ENCODE results near the gene TTC33. TPM values are rescaled to one million over a fixed set of nuclear protein-coding genes. Genes with fewer than 3 reads are reported as not detected.

The TTC33 gene
- total RNA-seq, result 7.0 TPM

GRCh38 chr5:40755407-40756365, at the start of gene TTC33:
Gene TTC33, minus strand, starts transcription at chr5:40755961. Its CDS starts 8,943 bp downstream, at chr5:40747018.
- H3K9me3 ChIP-seq, result no peaks in the 10 kb centered on the region
- peaks cover 0 to 8% of the 10 kb centered on the region in 2 donors for H3K4me1 ChIP-seq
- no peaks in the 10 kb centered on the region for H3K36me3 ChIP-seq
- peak within 1 kb of the TSS; percentile 91 to 92 for H3K27ac ChIP-seq
- peak; percentile 89 to 98 for DNase-seq (ENCODE audit: low spot score in 2 of 2)
- peak within 1 kb of the TSS; percentile 83 to 95 for H3K4me3 ChIP-seq
- TF ChIP-seq CTCF (IDR thresholded peaks at IDR 0.05), result peak; percentile 46 to 79 (median 76)
- intact Hi-C loops (cut with DNase I), result loop anchor here (1.0 to 10.0 kb wide), 6 partner anchors 43 to 1361 kb away; partner anchors contain the start of genes PRKAA1 and RPL37
- no peaks in the 10 kb centered on the region for H3K27me3 ChIP-seq

GRCh38 chr5:40801771-40802562, 46.2 kb upstream of the TTC33 start:
- no peak for DNase-seq (ENCODE audit: low spot score in 2 of 2)
- Histone ChIP-seq H3K27ac (no peak overlapping the region), H3K36me3 (no peaks in the 10 kb centered on the region), H3K4me3 (no peak overlapping the region), H3K27me3 (no peaks in the 10 kb centered on the region), H3K4me1 (peaks cover 6 to 9% of the 10 kb centered on the region in 2 donors), H3K9me3 (no peaks in the 10 kb centered on the region)
- intact Hi-C loops (cut with DNase I), result no loop called here
- no peak for TF ChIP-seq CTCF (IDR thresholded peaks at IDR 0.05)

GRCh38 chr5:40799258-40799657, 43.5 kb upstream of the TTC33 start:
- Histone ChIP-seq H3K27me3 (no peaks in the 10 kb centered on the region), H3K4me3 (peak overlapping the region; percentile 98 to 99), H3K4me1 (peaks cover 9 to 12% of the 10 kb centered on the region in 2 donors), H3K36me3 (no peaks in the 10 kb centered on the region), H3K9me3 (no peaks in the 10 kb centered on the region), H3K27ac (peak overlapping the region; percentile 88 to 95)
- TF ChIP-seq CTCF (IDR thresholded peaks at IDR 0.05), result no peak
- intact Hi-C loops (cut with DNase I), result no loop called here
- no peak for DNase-seq (ENCODE audit: low spot score in 2 of 2)

- intact Hi-C loops (cut with DNase I), result loop anchor here (1.0 kb wide), 2 partner anchors 36 to 44 kb away; partner anchors contain the start of genes RPL37 and TTC33
- TF ChIP-seq CTCF (IDR thresholded peaks at IDR 0.05), result peak in 1 of 3 experiments; percentile 1
- H3K4me3 ChIP-seq, result peak overlapping the region; percentile 98 to 99
- peaks cover 9 to 12% of the 10 kb centered on the region in 2 donors for H3K4me1 ChIP-seq
- H3K27me3 ChIP-seq, result no peaks in the 10 kb centered on the region
- no peaks in the 10 kb centered on the region for H3K9me3 ChIP-seq
- no peaks in the 10 kb centered on the region for H3K36me3 ChIP-seq
- H3K27ac ChIP-seq, result peak overlapping the region; percentile 88 to 95
- no peak for DNase-seq (ENCODE audit: low spot score in 2 of 2)
Measured at GRCh38 chr5:40798801-40799210, 43.0 kb upstream of the TTC33 start.

GRCh38 chr5:40798012-40798800, 42.4 kb upstream of the TTC33 start, which contains the start of gene PRKAA1:
Gene PRKAA1, minus strand, starts transcription at chr5:40798374. Its CDS starts 185 bp downstream, at chr5:40798189.
- peak within 1 kb of the TSS; percentile 88 to 95 for H3K27ac ChIP-seq
- no peaks in the 10 kb centered on the region for H3K9me3 ChIP-seq
- DNase-seq (ENCODE audit: low spot score in 2 of 2), result peak; percentile 67 to 96
- intact Hi-C loops (cut with DNase I), result loop anchor here (1.0 kb wide), 2 partner anchors 37 to 43 kb away; partner anchors contain the start of genes RPL37 and TTC33
- H3K4me1 ChIP-seq, result peaks cover 9 to 12% of the 10 kb centered on the region in 2 donors
- H3K36me3 ChIP-seq, result no peaks in the 10 kb centered on the region
- H3K27me3 ChIP-seq, result no peaks in the 10 kb centered on the region
- peak; percentile 33 to 73 (median 54) for TF ChIP-seq CTCF (IDR thresholded peaks at IDR 0.05)
- peak within 1 kb of the TSS; percentile 98 to 99 for H3K4me3 ChIP-seq
